Endothelial cell of umbilical vein (primary cell): ENCODE data around the gene MAP2K5. TPM values are rescaled to one million over a fixed set of nuclear protein-coding genes. Genes with fewer than 3 reads are reported as not detected.

ENCODE experiments used
- BruUV-seq: library from RNA; stranded (reverse); fragments of 400-500 nt; replicated peaks from 2 replicates; lab custom pipeline; 2021; lab: Mats Ljungman, UMichigan
- CTCF ChIA-PET: fragments of 300-600, 350-600 bp; sonication (Branson Sonifier 250); formaldehyde crosslinking; loops from one replicate; lab custom pipeline; 2021; ENCODE audit warnings: antibody characterized with exemption, inconsistent platforms; lab: Charles Lee
- POLR2A ChIA-PET: fragments of 300-600, 350-600 bp; sonication (Branson Sonifier 250); formaldehyde crosslinking; loops from one replicate; lab custom pipeline; 2021; ENCODE audit warnings: antibody characterized with exemption, inconsistent platforms; lab: Charles Lee
- DNase-seq: peaks from one replicate; pipeline ENCODE4 v3.0.0-alpha.2; 2011; ENCODE audit warnings: low read depth, low spot score
- FAIRE-seq: peaks from 2 replicates; lab custom pipeline; 2011; peaks lifted over from hg19 to GRCh38; lab: Jason Lieb, UNC
- H2AFZ ChIP-seq: 2 replicates; pipeline ENCODE4 v1.6.0; 2012; ENCODE audit warnings: low read depth, low read length, control low read depth, inconsistent platforms
- H3K27ac ChIP-seq: 2 replicates; pipeline ENCODE4 v1.5.1; 2011; ENCODE audit warnings: low read depth, mild to moderate bottlenecking, control low read depth, low read length, moderate library complexity; ENCODE audit not compliant: insufficient read depth
- H3K27me3 ChIP-seq, 2 experiments: 2 replicates each; pipeline versions ENCODE4 v1.6.0 to v1.6.1; 2011; ENCODE audit warnings: low read length in 2 of 2, mixed read lengths in 1 of 2; ENCODE audit not compliant: control insufficient read depth in 2 of 2, insufficient read depth in 2 of 2
- H3K36me3 ChIP-seq, 2 experiments: 2 replicates in 1 of 2; 3 replicates in 1 of 2; pipeline ENCODE4 v1.5.1; 2011; ENCODE audit warnings: low read length in 2 of 2, mild to moderate bottlenecking in 1 of 2, moderate library complexity in 1 of 2; ENCODE audit not compliant: control insufficient read depth in 2 of 2, insufficient read depth in 2 of 2; ENCODE audit errors: extremely low read depth in 1 of 2
- H3K4me1 ChIP-seq: 3 replicates; pipeline ENCODE4 v1.5.1; 2011; ENCODE audit warnings: mild to moderate bottlenecking, low read length; ENCODE audit not compliant: control insufficient read depth, insufficient read depth; ENCODE audit errors: extremely low read depth
- H3K4me2 ChIP-seq: 2 replicates; pipeline ENCODE4 v1.6.1; 2011; ENCODE audit warnings: low read length, control low read depth, mixed read lengths; ENCODE audit not compliant: insufficient read depth
- H3K4me3 ChIP-seq, 3 experiments: fragments of 200-600 bp in 1 of 3; sonication (generic), shearing (Covaris generic) in 1 of 3; replicated peaks in 1 of 3; 2 replicates each; pipeline ENCODE4 v1.5.1; 2011 to 2016; ENCODE audit warnings: control low read depth in 3 of 3, low read length in 3 of 3, mild to moderate bottlenecking in 2 of 3, inconsistent platforms in 1 of 3, low read depth in 1 of 3, moderate library complexity in 1 of 3; ENCODE audit not compliant: insufficient read depth in 1 of 3
- H3K79me2 ChIP-seq: 2 replicates; pipeline ENCODE4 v1.6.0; 2012; ENCODE audit warnings: low read length, inconsistent platforms; ENCODE audit not compliant: control insufficient read depth, insufficient read depth
- H3K9ac ChIP-seq: replicated peaks from 2 replicates; pipeline ENCODE3; 2011; ENCODE audit warnings: low read length, control low read depth; ENCODE audit not compliant: insufficient read depth; ENCODE audit errors: extremely low read depth
- H3K9me1 ChIP-seq: replicated peaks from 3 replicates; pipeline ENCODE4 v1.6.0; 2011; ENCODE audit warnings: mild to moderate bottlenecking, low read length; ENCODE audit not compliant: control insufficient read depth, insufficient read depth; ENCODE audit errors: extremely low read depth
- H3K9me3 ChIP-seq: replicated peaks from 2 replicates; pipeline ENCODE4 v1.5.1; 2012; ENCODE audit warnings: low read length, inconsistent platforms; ENCODE audit not compliant: control insufficient read depth, insufficient read depth
- H4K20me1 ChIP-seq: replicated peaks from 2 replicates; pipeline ENCODE3; 2011; ENCODE audit warnings: mild to moderate bottlenecking, low read length; ENCODE audit not compliant: control insufficient read depth, insufficient read depth; ENCODE audit errors: extremely low read depth
- CTCF ChIP-seq, 2 donors: IDR thresholded peaks; 1 replicate in 1 of 2; 2 replicates in 1 of 2; pipeline ENCODE4 v1.5.1; 2011; ENCODE audit warnings: low read length in 2 of 2, mild to moderate bottlenecking in 2 of 2, moderate library complexity in 2 of 2, control low read depth in 1 of 2, inconsistent platforms in 1 of 2, low read depth in 1 of 2; ENCODE audit not compliant: insufficient read depth in 1 of 2; ENCODE audit errors: extremely low read depth in 1 of 2
- EZH2 ChIP-seq: IDR thresholded peaks from 2 replicates; pipeline ENCODE4 v1.6.1; 2012; ENCODE audit warnings: borderline replicate concordance, low read depth, mild to moderate bottlenecking, moderate library complexity, low read length, inconsistent platforms; ENCODE audit not compliant: severe bottlenecking
- FOS ChIP-seq: IDR thresholded peaks from 2 replicates; pipeline ENCODE4 v1.6.1; 2011; ENCODE audit warnings: mild to moderate bottlenecking, low read length, moderate library complexity, borderline replicate concordance; ENCODE audit not compliant: insufficient read depth
- GATA2 ChIP-seq: IDR thresholded peaks from 2 replicates; pipeline ENCODE4 v1.7.0; 2011; ENCODE audit warnings: low read depth, mild to moderate bottlenecking, moderate library complexity, mixed read lengths, low read length; ENCODE audit not compliant: insufficient read length, insufficient read depth
- JUN ChIP-seq: IDR thresholded peaks from 2 replicates; pipeline ENCODE4 v1.6.1; 2011; ENCODE audit warnings: borderline replicate concordance, low read depth; ENCODE audit not compliant: insufficient read length, insufficient read depth
- MAX ChIP-seq: IDR thresholded peaks from 2 replicates; pipeline ENCODE4 v1.6.1; 2011; ENCODE audit not compliant: insufficient read depth, insufficient read length
- MYC ChIP-seq: IDR thresholded peaks from one replicate; pipeline ENCODE4 v1.6.1; 2011; ENCODE audit warnings: mild to moderate bottlenecking, low read depth, low read length
- POLR2A ChIP-seq: IDR thresholded peaks from 2 replicates; pipeline ENCODE4 v1.6.1; 2012; ENCODE audit warnings: low read depth, mild to moderate bottlenecking, control low read depth, low read length
- dilution Hi-C: fragments of 300-500 bp; cut with MboI; formaldehyde crosslinking; loops from one replicate; pipeline ENCODE4 v1.15.0; 2019; ENCODE audit warnings: low sequenced_read_pairs; ENCODE audit not compliant: extremely low pct_ligation_motif_present
- intact Hi-C: fragments of 100-400 bp; cut with micrococcal nuclease; formaldehyde crosslinking; loops from one replicate; pipeline ENCODE4 v1.10.0; 2022
- polyA plus RNA-seq, 4 experiments: library from polyadenylated mRNA; depleted of rRNA in 3 of 4; stranded (reverse) in 3 of 4; unstranded in 1 of 4; fragments of >200 nt; gene quantifications; 2 replicates each; pipeline versions ENCODE4 v1.2.1 to v1.2.3, GENCODE V29; 2011 to 2012; ENCODE audit warnings: missing spikeins in 1 of 4
- total RNA-seq: library from RNA; stranded (reverse); gene quantifications from 2 replicates; pipeline ENCODE4 v1.2.3, GENCODE V29; 2021

Gene MAP2K5
- total and polyA plus RNA-seq, 2 donors (not counting 3 experiments of a cell fraction or from before 2014, with no cell fraction given): 4.9 to 24.7 TPM

GRCh38 chr15:67558502-67558901, 16.0 kb downstream of the MAP2K5 start:
- TF ChIP-seq MYC (no peak), JUN (no peak), FOS (no peak)
- FAIRE-seq (no peak), DNase-seq (no peak)
- H3K4me1 ChIP-seq: no peaks in the 10 kb centered on the region
- H3K4me3 ChIP-seq: no peak overlapping the region
- H3K27ac ChIP-seq: no peak overlapping the region
- H2AFZ ChIP-seq: no peak overlapping the region
- no peak overlapping the region for H3K4me2 ChIP-seq
- BruUV-seq: no TSS peak
- H3K9me3 ChIP-seq: no peaks in the 10 kb centered on the region
- dilution Hi-C loops: no loop called here
- H4K20me1 ChIP-seq: no peaks in the 10 kb centered on the region
- no peaks in the 10 kb centered on the region for H3K9me1 ChIP-seq
- no peaks in the 10 kb centered on the region for H3K27me3 ChIP-seq
- CTCF ChIA-PET: interaction anchor here (0.7 kb wide), 1 partner anchor 8 kb away, joined by 4 read pairs; no protein-coding TSS in a partner anchor
- H3K36me3 ChIP-seq: no peaks in the 10 kb centered on the region
- intact Hi-C loops: no loop called here
- H3K79me2 ChIP-seq: no peaks in the 10 kb centered on the region
- H3K9ac ChIP-seq: no peak overlapping the region
- POLR2A ChIA-PET: no interaction called here

- TF ChIP-seq GATA2: no peak
- TF ChIP-seq EZH2: no peak
- no peak for TF ChIP-seq POLR2A
- no peak for TF ChIP-seq CTCF (IDR thresholded peaks at IDR 0.05; ENCODE audit: extremely low read depth in 1 of 2, insufficient read depth in 1 of 2, low read depth in 1 of 2, low read length in 2 of 2)
- TF ChIP-seq JUN: no peak
- TF ChIP-seq MAX: no peak
- Histone ChIP-seq H3K4me2 (no peak overlapping the region), H3K79me2 (no peaks in the 10 kb centered on the region), H3K9me3 (no peaks in the 10 kb centered on the region), H3K27me3 (no peaks in the 10 kb centered on the region), H3K36me3 (no peaks in the 10 kb centered on the region), H3K9me1 (no peaks in the 10 kb centered on the region), H3K27ac (no peak overlapping the region), H4K20me1 (no peaks in the 10 kb centered on the region), H3K4me1 (no peaks in the 10 kb centered on the region), H3K4me3 (no peak overlapping the region), H3K9ac (no peak overlapping the region), H2AFZ (no peak overlapping the region)
- FAIRE-seq: no peak
- CTCF ChIA-PET: no interaction called here
- POLR2A ChIA-PET: no interaction called here
- no TSS peak for BruUV-seq
- dilution Hi-C loops: no loop called here
- intact Hi-C loops: no loop called here
- no peak for DNase-seq
Observed at GRCh38 chr15:67559158-67559557, 16.7 kb downstream of the MAP2K5 start.
